ENCODE results near the gene SAMD4A.

- no peak for TF ChIP-seq CTCF (IDR thresholded peaks at IDR 0.05)
- no peak for TF ChIP-seq POLR2A (IDR thresholded peaks at IDR 0.05)
Measured at GRCh38 chr14:54675236-54676128, 108.6 kb downstream of the SAMD4A start.

All from lower leg skin (tissue), 3 donors.